ENCODE results near the gene KRT72. TPM values are rescaled to one million over a fixed set of nuclear protein-coding genes. Genes with fewer than 3 reads are reported as not detected.

Gene KRT72
- total RNA-seq, 2 experiments from 2014 or later = 0.12 TPM; not detected in 1

- Mint-ChIP-seq H3K4me3 (no peak overlapping the region), H3K9me3 (no peaks in the 10 kb centered on the region), H3K36me3 (no peaks in the 10 kb centered on the region), H3K27me3 (no peaks in the 10 kb centered on the region), H3K27ac (no peak overlapping the region), H3K4me1 (peaks cover 47% of the 10 kb centered on the region)
- DNase-seq = no peak
Observed at GRCh38 chr12:52634266-52635056, 33.2 kb upstream of the KRT72 start.

GRCh38 chr12:52633383-52633782, 32.1 kb upstream of the KRT72 start:
- Mint-ChIP-seq H3K27me3 (no peaks in the 10 kb centered on the region), H3K27ac (no peak overlapping the region), H3K9me3 (no peaks in the 10 kb centered on the region), H3K36me3 (no peaks in the 10 kb centered on the region), H3K4me1 (peaks cover 50% of the 10 kb centered on the region), H3K4me3 (no peak overlapping the region)
- no peak for DNase-seq

- no peak for DNase-seq
- H3K27me3 Mint-ChIP-seq = no peaks in the 10 kb centered on the region
- H3K36me3 Mint-ChIP-seq = no peaks in the 10 kb centered on the region
- H3K4me1 Mint-ChIP-seq = peaks cover 50% of the 10 kb centered on the region
- H3K4me3 Mint-ChIP-seq = no peak overlapping the region
- no peak overlapping the region for H3K27ac Mint-ChIP-seq
- no peaks in the 10 kb centered on the region for H3K9me3 Mint-ChIP-seq
Observed at GRCh38 chr12:52632656-52633055, 31.4 kb upstream of the KRT72 start.

- DNase-seq = no peak
- H3K4me1 Mint-ChIP-seq = peaks cover 55% of the 10 kb centered on the region
- no peaks in the 10 kb centered on the region for H3K9me3 Mint-ChIP-seq
- H3K36me3 Mint-ChIP-seq = no peaks in the 10 kb centered on the region
- H3K4me3 Mint-ChIP-seq = no peak overlapping the region
- no peaks in the 10 kb centered on the region for H3K27me3 Mint-ChIP-seq
- H3K27ac Mint-ChIP-seq = no peak overlapping the region
Observed at GRCh38 chr12:52631676-52632459, 30.6 kb upstream of the KRT72 start.

GRCh38 chr12:52631264-52631663, 30.0 kb upstream of the KRT72 start:
- DNase-seq = no peak
- peaks cover 55% of the 10 kb centered on the region for H3K4me1 Mint-ChIP-seq
- no peaks in the 10 kb centered on the region for H3K9me3 Mint-ChIP-seq
- H3K4me3 Mint-ChIP-seq = no peak overlapping the region
- H3K27ac Mint-ChIP-seq = no peak overlapping the region
- H3K27me3 Mint-ChIP-seq = no peaks in the 10 kb centered on the region
- no peaks in the 10 kb centered on the region for H3K36me3 Mint-ChIP-seq

GRCh38 chr12:52630599-52631200, 29.4 kb upstream of the KRT72 start:
- Mint-ChIP-seq H3K27me3 (no peaks in the 10 kb centered on the region), H3K4me1 (peaks cover 56% of the 10 kb centered on the region)

GRCh38 chr12:52630008-52630500, 28.8 kb upstream of the KRT72 start:
- no peaks in the 10 kb centered on the region for H3K36me3 Mint-ChIP-seq
- no peak overlapping the region for H3K27ac Mint-ChIP-seq
- H3K9me3 Mint-ChIP-seq = no peaks in the 10 kb centered on the region
- H3K4me3 Mint-ChIP-seq = no peak overlapping the region
- no peak for DNase-seq
- H3K27me3 Mint-ChIP-seq = no peaks in the 10 kb centered on the region
- peaks cover 56% of the 10 kb centered on the region for H3K4me1 Mint-ChIP-seq

More at GRCh38 chr12:52630599-52631200, 29.4 kb upstream of the KRT72 start:
- H3K9me3 Mint-ChIP-seq = no peaks in the 10 kb centered on the region
- no peaks in the 10 kb centered on the region for H3K36me3 Mint-ChIP-seq
- no peak overlapping the region for H3K27ac Mint-ChIP-seq
- H3K4me3 Mint-ChIP-seq = no peak overlapping the region
- no peak for DNase-seq

GRCh38 chr12:52629281-52630007, 28.2 kb upstream of the KRT72 start:
- peaks cover 56% of the 10 kb centered on the region for H3K4me1 Mint-ChIP-seq
- no peak for DNase-seq
- no peaks in the 10 kb centered on the region for H3K9me3 Mint-ChIP-seq
- H3K4me3 Mint-ChIP-seq = no peak overlapping the region
- H3K36me3 Mint-ChIP-seq = no peaks in the 10 kb centered on the region
- no peak overlapping the region for H3K27ac Mint-ChIP-seq
- no peaks in the 10 kb centered on the region for H3K27me3 Mint-ChIP-seq

GRCh38 chr12:52628841-52629240, 27.6 kb upstream of the KRT72 start:
- Mint-ChIP-seq H3K27ac (no peak overlapping the region), H3K36me3 (no peaks in the 10 kb centered on the region), H3K4me1 (peaks cover 50% of the 10 kb centered on the region), H3K27me3 (no peaks in the 10 kb centered on the region), H3K9me3 (no peaks in the 10 kb centered on the region), H3K4me3 (no peak overlapping the region)
- no peak for DNase-seq

- no peak overlapping the region for H3K27ac Mint-ChIP-seq
Observed at GRCh38 chr12:52628111-52628507, 26.8 kb upstream of the KRT72 start.

GRCh38 chr12:52627395-52628110, 26.3 kb upstream of the KRT72 start:
- Mint-ChIP-seq H3K9me3 (peaks cover 2% of the 10 kb centered on the region), H3K4me1 (peaks cover 39% of the 10 kb centered on the region), H3K4me3 (no peak overlapping the region), H3K27ac (no peak overlapping the region), H3K36me3 (no peaks in the 10 kb centered on the region), H3K27me3 (no peaks in the 10 kb centered on the region)
- DNase-seq = no peak

More at GRCh38 chr12:52628111-52628507, 26.8 kb upstream of the KRT72 start:
- no peaks in the 10 kb centered on the region for H3K36me3 Mint-ChIP-seq
- no peaks in the 10 kb centered on the region for H3K27me3 Mint-ChIP-seq
- H3K9me3 Mint-ChIP-seq = no peaks in the 10 kb centered on the region
- H3K4me1 Mint-ChIP-seq = peaks cover 43% of the 10 kb centered on the region
- DNase-seq = no peak
- no peak overlapping the region for H3K4me3 Mint-ChIP-seq

GRCh38 chr12:52622349-52622748, 21.1 kb upstream of the KRT72 start:
- peaks cover 19% of the 10 kb centered on the region for H3K4me1 Mint-ChIP-seq

GRCh38 chr12:52618866-52619265, 17.6 kb upstream of the KRT72 start:
- no peak overlapping the region for H3K27ac Mint-ChIP-seq
- peaks cover 42% of the 10 kb centered on the region for H3K4me1 Mint-ChIP-seq
- H3K36me3 Mint-ChIP-seq = no peaks in the 10 kb centered on the region
- no peak overlapping the region for H3K4me3 Mint-ChIP-seq
- H3K9me3 Mint-ChIP-seq = peaks cover 2% of the 10 kb centered on the region
- H3K27me3 Mint-ChIP-seq = no peaks in the 10 kb centered on the region
- no peak for DNase-seq

More at GRCh38 chr12:52622349-52622748, 21.1 kb upstream of the KRT72 start:
- no peak for DNase-seq
- peaks cover 2% of the 10 kb centered on the region for H3K9me3 Mint-ChIP-seq
- no peaks in the 10 kb centered on the region for H3K36me3 Mint-ChIP-seq
- H3K27ac Mint-ChIP-seq = no peak overlapping the region
- no peaks in the 10 kb centered on the region for H3K27me3 Mint-ChIP-seq
- no peak overlapping the region for H3K4me3 Mint-ChIP-seq

GRCh38 chr12:52618216-52618615, 17.0 kb upstream of the KRT72 start, which contains the start of gene KRT73:
Gene KRT73, minus strand, starts transcription at chr12:52618559. Its CDS starts 35 bp downstream, at chr12:52618524.
- no peak for DNase-seq
- H3K27ac Mint-ChIP-seq = no peak within 1 kb of the TSS

More at GRCh38 chr12:52618216-52618615, 17.0 kb upstream of the KRT72 start, which contains the start of gene KRT73:
- H3K36me3 Mint-ChIP-seq = no peaks in the 10 kb centered on the region
- H3K9me3 Mint-ChIP-seq = peaks cover 2% of the 10 kb centered on the region
- no peaks in the 10 kb centered on the region for H3K27me3 Mint-ChIP-seq
- peaks cover 48% of the 10 kb centered on the region for H3K4me1 Mint-ChIP-seq
- no peak within 1 kb of the TSS for H3K4me3 Mint-ChIP-seq
